Activated naive CD4-positive, alpha-beta T cell treated with anti-CD3 and anti-CD28 coated beads, Interleukin-2, amount 50 U/mL, for 16 hours (primary cell): ENCODE data around the gene VAMP2.

Source experiments
- DNase-seq: peaks from one replicate; pipeline ENCODE4 v3.0.0-alpha.2; 2020

Gene VAMP2

GRCh38 chr17:8162233-8162996 lies at the start of gene VAMP2:
Gene VAMP2 (minus strand): TSS chr17:8162948. CDS start chr17:8162879, 69 bp downstream.
- DNase-seq = peak; percentile 88

GRCh38 chr17:8210761-8211458 lies 48.2 kb upstream of the VAMP2 start:
- no peak for DNase-seq

- peak; percentile 93 for DNase-seq
Observed at GRCh38 chr17:8209907-8210760, 47.4 kb upstream of the VAMP2 start, which contains the start of gene AURKB. Gene AURKB (minus strand): TSS chr17:8210575. CDS start chr17:8210224, 351 bp downstream.

GRCh38 chr17:8206536-8206935 lies 43.8 kb upstream of the VAMP2 start:
- no peak for DNase-seq

GRCh38 chr17:8204761-8205555 lies 42.2 kb upstream of the VAMP2 start:
- no peak for DNase-seq

- peak; percentile 37 for DNase-seq
Observed at GRCh38 chr17:8192070-8192815, 29.5 kb upstream of the VAMP2 start.

GRCh38 chr17:8190506-8190905 lies 27.8 kb upstream of the VAMP2 start:
- DNase-seq = no peak

GRCh38 chr17:8189711-8190477 lies 27.1 kb upstream of the VAMP2 start, which contains the start of gene BORCS6:
Gene BORCS6 (minus strand): TSS chr17:8190180. CDS start chr17:8190140, 40 bp downstream.
- peak; percentile 94 for DNase-seq

- DNase-seq = peak; percentile 26
Observed at GRCh38 chr17:8189041-8189710, 26.4 kb upstream of the VAMP2 start.

GRCh38 chr17:8188263-8188839 lies 25.6 kb upstream of the VAMP2 start:
- DNase-seq = no peak

GRCh38 chr17:8187517-8188262 lies 24.9 kb upstream of the VAMP2 start:
- peak; percentile 87 for DNase-seq

GRCh38 chr17:8186787-8187516 lies 24.2 kb upstream of the VAMP2 start:
- DNase-seq = peak; percentile 90

GRCh38 chr17:8186446-8186786 lies 23.7 kb upstream of the VAMP2 start:
- no peak for DNase-seq

GRCh38 chr17:8185582-8186445 lies 23.1 kb upstream of the VAMP2 start:
- DNase-seq = peak; percentile 87

- no peak for DNase-seq
Observed at GRCh38 chr17:8176998-8177731, 14.4 kb upstream of the VAMP2 start.

- DNase-seq = peak; percentile 86
Observed at GRCh38 chr17:8176197-8176940, 13.6 kb upstream of the VAMP2 start, which contains the start of gene TMEM107. Gene TMEM107 (minus strand): TSS chr17:8176380. CDS start chr17:8176286, 94 bp downstream.
